Right hindlimb (tissue), 1 donor: Measurements from ENCODE around the gene GCN1.
A peak's percentile ranks its signal among the peaks of the same experiment; 100 is the strongest.

Experiments
- DNase-seq: peaks from one replicate; pipeline ENCODE4 v3.0.0-alpha.2; 2018

Gene GCN1

DNA sequence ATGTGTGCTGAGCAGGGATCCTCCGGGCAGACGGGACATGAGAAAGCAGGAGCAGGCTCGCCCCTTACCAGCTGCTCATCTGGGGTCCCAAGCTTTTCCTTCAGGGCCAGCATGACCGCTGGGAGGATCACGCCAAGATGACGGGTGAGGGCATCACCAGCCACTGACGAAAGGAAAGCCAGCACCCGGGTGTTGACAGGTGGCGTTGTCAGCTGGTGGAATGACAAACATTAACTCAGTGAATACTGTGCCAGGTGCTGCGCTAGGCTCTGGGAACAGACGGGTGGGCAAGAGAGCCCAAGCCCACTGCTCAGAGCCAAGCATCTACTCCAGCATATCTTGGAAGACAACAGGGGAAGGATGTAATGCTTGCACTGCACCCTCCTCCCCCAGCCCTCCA, 56.7 kb downstream of the GCN1 start:
- DNase-seq = no peak

DNA sequence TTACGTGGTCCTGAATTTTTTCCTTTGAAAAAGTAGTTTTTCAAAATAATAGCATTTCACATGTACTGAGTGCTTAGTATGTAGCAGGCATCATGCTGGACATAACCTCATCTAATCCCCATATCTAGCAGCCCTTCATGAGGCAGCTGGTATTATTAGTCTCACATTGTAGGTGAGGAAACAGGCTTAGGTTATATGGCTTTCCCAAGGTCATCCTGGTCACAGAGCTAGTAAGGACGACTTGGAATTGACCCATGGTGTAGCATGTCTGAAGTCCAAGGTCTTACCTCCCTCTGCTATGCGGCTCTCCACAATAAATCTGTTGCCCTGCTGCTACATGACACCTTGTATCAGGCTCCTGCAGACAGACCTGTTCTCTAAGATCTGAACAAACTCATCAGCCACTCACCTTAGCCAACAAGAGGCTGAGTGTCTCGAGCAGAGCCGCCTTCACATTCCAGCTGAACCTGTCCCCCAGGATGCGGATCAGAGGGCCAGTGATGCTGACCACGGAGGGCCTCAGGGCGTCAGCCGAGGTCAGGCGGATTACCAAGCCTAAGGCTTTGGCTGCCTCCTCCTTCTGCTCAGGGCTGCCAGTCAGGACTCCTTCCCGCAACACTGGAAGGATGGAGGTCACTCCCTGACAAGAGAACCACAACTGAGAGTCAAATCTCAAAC, 58.3 kb downstream of the GCN1 start:
- no peak for DNase-seq

DNA sequence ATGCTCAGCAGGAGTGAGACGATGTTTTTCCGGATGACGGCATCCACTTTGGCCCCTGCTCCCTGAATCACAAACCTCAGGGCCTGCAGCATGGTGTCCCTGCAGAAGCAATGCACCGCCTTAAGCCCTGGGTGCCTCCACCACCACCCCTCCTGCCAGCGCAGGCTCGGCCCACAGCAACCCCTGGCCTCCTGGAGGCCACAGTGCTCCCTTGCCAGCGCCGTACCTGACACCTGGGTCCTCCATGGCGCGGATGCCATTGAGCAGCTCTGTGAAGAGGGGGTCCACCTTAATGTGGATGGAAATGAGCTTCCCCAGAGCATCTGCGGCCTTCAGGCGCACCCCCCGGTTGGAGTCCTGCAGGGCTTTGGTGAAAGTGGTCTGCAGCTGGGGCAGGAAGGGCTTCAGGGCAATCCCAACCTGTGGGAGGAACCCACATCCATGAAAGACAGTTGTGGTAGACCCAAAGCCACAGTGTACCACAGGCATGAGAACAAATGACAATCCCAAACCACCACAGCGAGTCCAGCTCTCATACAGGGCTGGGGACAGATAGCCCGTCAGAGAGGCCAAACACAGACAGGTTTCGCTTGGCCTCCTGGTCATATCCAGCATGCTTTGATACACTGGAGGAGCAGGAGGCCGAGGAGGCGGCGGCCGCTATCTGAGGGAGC, 60.1 kb downstream of the GCN1 start:
- no peak for DNase-seq

DNA sequence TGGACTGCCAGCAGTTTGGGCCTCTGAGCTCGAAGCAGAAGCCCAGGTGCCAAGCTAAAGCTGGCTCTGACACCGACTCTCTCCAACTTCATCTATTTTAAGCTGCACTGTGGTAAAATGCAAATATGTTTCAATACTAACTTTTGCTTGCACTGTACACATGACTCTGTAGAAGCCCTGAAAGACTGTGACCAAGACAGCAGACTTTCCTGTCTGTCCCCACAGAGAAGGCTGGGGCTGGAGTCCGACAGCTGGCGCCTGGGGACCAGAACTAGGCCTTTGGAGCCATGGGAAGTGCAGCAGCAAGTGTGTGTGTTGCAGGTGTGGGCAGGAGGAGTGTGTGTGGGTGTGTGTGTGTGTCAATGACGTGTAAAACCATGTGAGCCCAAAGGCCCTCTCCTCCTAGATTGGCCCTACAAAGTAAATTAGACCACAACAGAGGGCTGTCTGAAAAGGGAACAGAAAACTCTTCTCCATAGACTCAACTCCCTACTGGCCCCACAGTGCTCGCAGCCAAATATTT, 61.6 kb downstream of the GCN1 start:
- no peak for DNase-seq

DNA sequence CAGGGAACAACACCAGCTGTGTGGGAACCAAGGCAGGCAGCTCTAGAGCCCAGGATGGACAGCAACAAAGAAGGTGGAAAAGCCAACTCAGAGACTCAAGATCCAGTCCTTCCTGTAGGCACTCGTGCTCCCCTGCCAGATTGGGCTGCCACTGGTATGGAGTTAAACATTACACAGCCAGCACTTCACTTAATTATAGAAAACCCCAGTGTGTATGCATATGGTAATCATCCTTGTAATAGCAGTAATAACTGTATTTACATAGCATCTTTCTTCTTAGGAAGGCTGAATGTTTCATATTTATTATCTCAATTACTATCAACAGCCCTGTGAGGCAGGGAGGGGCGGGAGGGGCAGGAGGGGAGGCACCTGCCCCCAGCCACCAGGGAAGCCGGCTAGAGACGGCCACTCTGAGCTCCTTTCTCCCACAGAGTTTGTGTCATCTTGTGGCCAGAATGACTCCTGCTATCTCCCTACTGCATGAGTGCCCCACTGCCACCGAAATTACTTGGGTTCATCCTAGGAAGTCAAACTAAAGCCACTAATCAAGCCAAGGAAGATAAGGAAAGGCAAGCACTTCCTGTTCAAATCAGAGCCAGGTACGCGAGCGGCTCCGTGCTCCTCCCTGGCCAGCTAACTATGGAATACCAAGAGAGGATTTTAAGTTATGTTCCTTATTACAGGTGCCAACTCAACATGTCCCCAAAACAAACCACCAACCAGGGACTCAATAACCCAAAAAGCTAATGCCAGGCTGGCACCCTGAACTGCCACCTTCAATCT, 62.3 kb downstream of the GCN1 start:
- DNase-seq = no peak

DNA sequence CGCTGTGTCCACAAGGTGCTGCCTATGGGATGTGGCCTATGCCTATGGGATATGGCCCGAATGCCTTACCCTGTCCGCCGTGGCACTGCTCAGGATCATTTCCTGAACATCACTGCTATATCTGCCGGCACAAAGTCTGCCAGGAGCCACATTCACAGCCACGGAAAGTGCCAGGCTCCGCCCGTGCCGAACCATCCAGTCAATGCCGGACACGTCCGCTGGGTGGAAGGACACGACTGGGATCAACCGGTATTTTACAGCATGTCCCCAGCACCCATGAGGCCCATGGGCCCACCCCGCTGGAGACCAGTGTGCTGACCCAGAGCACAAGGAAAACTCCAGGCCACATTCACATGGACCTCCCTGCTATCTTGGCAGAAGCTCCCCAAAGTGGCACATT, 63.4 kb downstream of the GCN1 start:
- no peak for DNase-seq

DNA sequence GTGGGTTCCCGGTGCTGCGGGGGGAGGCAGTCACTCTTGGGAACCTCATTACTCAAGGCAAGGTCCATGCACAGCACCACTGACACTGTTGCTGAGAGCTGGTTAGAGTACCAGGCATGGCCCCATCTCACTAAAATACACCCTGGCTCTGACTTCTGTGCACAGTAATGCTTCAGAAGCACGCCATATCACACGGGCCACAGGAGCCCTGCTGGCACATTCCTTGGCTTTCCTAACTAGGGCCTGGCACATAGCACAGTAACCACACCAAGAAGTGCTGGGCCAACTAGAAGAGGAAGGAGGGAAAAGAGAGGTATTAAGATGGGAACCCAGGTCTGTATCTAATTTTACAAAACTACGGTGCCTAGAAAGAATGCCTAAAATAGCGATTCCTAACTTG, 64.5 kb downstream of the GCN1 start:
- DNase-seq = no peak

DNA sequence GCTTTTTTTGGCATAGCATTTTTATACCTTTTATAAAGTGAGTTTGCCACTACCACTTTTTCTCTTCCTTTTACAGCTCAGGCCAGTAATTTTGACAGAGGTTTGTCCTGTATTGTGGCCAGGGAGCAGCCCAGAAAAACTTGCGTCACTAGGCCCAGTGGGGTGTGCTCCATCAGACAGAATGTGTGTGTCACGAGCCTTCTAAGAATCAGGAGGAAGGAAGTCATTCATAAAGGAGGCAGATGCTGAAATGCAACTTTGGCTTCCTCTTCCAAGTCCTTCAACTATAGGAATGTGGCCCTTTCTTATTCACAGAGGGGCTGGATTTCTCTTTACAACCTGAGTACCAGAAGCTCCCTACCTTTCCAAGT, 67.9 kb downstream of the GCN1 start:
- DNase-seq = no peak

DNA sequence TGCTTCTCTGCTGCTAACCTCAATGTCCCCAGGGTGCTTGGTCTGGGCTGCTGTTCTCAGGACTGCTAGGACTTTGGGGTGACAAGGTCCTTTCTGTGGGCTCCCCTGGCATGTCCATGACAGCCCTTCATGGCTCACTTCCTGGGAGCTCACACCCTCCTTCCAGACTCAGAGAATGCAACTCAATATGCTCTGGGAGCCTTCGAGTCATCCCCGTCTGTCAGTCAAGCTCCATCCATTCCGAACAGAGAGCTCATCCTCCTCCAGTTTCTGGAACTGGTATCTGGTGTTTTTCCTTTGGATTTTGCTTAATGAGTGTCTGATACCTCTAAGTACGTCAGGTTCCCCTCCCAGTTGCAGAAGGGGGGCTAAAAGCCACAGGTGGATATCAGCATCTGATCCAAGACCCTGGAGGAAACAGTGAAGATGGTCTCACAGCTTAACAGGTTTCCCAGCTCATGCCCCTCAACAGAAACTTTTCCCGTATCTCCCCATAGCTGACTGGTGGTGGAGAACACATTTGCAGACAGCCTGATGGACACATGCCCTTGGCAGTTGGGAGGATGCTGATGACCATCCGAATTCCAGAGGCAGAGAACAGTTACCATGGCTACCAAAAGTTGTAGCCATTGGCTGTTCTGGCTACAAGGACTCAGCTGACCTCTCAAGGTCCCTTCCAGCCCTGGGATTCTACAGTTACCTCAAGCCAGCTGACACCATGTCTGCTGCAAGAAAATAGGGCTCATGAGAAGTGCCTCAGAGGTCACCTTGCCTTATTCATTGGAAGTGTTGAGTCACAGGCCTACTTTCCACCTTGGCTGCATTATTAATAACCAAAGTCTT, 68.5 kb downstream of the GCN1 start:
- no peak for DNase-seq

DNA sequence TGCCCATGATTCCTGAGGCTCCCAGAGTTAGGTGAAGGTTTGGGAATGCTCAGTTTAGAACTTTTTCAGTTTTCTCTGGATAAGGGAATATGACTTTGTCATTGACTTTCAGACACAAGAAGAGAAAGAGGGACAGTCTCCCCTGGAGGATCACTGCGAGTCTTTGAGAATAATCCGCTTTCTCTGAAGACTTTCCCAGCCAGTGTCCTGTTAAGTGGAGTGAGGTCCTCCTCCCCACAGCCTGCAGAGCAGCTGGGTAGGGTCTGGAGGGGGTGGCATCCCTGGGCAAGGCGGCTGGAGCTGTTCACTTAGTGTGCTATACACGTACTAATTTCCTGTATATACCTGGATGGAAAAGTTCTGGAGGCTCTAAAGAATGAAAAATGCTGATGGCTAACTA, 69.5 kb downstream of the GCN1 start:
- DNase-seq = no peak

DNA sequence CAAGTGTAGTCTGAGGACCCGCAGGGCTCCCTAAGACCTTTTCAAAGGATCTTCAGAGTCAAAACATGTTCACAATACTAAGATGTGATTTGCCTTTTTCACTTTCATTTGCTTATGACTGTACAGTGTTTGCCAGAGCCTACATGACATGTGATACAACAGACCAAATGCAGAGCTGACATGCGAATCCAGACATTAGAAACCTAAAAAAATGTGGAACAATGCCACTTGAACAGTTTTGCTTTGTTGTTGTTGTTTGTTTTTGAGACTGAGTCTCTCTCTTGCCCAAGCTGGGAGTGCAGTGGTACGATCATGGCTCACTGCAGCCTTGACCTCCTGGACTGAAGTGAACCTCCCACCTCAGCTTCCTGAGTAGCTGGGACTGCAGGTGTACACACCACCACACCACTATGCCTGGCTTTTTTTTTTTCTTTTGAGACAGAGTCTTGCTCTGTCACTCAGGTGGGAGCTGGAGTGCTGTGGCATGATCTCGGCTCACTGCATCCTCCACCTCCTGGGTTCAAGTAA, 72.7 kb downstream of the GCN1 start:
- no peak for DNase-seq

DNA sequence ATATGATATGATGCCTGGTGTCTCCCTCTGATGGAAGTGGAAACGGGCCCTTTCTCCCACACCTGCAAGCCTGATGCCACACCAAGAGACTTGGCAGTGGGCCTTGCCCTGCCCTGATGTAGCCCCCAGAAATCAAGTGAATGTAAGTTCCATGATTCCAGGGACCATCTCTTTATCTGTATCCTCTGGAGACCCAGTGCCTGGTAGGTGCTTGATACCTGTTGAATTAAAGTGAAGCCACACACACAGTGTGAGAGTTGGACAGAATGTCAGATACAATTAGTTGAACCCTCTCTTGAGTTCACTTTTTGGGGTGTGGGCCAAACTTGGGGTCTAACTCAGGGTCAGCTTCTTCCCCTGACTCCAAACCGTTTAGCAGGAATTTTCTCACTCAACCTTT, 73.2 kb downstream of the GCN1 start:
- DNase-seq = no peak

DNA sequence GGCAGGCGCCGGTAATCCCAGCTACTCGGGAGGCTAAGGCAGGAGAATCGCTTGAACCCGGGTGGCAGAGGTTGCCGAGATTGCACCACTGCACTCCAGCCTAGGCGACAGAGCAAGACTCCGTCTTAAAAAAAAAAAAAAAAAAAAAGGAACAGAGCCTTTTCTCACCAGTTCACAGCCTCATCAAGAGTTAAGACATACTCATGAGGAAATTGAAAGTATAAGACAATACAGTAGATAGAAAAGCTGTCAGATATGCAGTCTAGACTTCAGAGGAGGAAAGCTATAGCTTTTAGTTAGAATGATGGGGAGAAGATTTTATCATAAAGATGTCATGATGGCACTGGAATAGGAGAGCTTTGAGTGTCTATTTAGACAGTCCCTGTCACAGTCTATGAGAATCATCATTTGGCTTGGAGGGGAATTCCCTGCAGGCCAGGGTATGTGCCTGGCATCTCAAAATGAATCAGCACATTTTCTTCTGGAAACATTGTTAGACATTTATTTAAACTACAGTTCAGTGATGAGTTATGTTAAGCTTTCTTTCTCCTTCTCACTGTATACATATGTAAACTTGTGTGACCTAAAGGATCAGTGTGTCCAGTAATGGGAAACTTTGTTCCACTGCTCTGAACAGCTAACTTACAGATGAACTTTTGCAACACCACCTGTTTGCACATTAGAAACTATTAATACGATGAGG, 75.1 kb downstream of the GCN1 start:
- DNase-seq = no peak

DNA sequence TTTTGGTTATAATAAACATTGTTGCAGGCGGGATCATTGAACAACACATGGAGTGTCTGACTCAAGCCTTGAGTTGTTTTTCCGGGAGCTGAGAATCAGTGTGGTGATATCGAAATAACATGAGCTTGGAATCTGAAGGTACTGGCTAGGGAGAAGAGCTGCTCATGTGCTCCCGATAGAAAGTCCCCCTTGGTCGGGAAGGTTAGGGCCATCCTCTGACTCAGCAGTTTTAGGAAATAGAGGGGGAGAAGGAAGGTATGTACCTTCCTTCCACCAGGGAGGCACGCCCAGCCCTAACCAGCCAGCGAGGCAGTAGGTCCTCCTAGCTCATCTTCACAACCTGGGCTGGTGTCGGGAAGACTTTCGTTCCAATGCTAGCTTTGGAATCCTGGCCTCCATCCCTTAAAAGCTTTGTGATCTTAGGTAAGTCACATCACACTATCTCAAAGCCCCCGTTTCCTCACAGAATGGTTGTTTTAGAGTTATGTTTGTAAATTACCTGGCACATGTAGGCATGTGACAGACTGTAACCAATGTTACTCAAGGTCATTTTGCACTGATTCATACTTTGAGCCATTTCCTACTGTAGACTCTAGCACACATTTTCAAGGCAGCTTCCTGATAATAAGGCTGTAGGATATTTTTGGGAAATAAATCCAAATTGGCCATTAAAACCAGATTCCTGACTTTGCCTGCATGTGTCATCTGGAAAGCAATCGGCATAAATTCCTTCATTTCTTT, 76.0 kb downstream of the GCN1 start:
- DNase-seq = no peak

DNA sequence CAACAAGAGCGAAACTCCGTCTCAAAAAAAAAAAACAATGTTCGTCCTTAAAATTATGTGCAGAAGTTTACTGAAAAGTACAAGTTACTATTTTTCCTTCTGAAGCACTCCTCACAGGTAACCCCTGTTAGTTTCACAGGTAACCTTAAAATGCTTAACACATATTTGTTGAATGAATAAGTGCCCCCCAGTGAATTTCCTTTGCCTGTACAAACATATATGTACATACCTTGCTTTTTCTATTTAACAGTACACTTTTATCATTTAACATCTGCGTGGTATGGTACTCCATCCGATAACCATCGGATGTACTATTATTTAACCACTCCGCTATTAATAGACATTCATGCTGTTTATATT, 76.6 kb downstream of the GCN1 start:
- DNase-seq = no peak

DNA sequence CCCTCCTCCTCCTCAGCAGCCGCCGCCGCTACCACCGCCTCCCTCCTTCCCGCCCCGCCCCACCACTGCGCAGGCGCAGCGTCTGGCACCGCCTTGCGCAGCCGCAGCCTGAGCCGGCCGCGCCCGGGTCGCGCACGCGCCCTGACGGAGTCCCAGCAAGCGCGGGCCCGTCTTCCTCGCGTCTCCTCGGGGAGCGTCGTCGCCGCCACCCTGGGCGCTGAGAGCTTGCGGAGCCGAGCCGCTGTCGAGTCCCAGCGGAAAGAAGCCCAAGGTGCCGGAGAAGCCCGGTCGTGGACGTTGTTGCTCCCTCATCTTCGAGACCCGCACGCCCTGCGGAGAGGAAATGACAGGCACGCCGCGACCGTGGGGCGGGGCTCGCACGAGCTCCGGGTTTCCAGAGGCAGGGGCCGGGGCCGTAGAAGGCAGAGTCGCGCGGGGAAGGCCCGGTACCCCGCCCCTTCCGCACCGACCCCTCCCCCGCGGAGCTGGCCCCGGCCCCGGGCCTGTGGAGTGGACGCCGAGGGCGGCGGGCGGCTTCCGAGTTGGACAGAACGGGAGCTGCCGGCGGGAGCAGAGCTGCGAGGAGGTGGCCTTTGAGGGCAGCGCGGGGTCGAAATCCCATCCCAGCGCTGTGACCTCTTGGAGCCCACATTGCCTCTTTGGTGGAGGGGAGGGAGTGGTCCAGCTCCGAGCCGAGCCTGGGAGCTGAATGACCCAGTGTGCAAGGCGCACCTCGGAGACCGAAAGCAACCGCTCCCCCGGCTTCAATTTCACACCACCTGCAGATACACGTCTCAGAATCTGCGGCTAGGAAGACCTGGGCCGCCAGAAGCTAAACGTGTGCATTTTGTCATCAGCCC, 77.5 kb downstream of the GCN1 start:
- peak; percentile 97 for DNase-seq

DNA sequence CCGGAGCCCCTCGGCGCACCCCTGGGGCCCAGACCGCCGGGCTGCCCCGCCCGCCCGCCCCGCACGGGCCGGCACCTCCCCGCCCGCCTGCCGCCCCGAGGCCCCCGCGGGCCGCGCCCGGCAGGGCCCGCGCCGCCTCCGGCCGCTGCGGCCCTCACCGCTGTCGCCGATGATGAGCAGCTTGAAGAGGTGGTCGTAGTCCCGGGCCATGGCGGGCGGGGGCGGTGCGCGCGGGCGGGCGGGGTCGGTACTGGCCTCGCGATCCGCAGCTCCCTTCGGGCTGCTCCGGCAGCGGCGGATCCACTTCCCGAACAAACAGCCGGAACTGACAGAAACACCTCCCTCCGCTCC, 78.1 kb downstream of the GCN1 start, which contains the start of gene RAB35:
TSS of gene RAB35 (minus strand) at position 313 of the 351 bp plus-strand sequence. CDS start at position 210, 103 bp downstream.
- no peak for DNase-seq

DNA sequence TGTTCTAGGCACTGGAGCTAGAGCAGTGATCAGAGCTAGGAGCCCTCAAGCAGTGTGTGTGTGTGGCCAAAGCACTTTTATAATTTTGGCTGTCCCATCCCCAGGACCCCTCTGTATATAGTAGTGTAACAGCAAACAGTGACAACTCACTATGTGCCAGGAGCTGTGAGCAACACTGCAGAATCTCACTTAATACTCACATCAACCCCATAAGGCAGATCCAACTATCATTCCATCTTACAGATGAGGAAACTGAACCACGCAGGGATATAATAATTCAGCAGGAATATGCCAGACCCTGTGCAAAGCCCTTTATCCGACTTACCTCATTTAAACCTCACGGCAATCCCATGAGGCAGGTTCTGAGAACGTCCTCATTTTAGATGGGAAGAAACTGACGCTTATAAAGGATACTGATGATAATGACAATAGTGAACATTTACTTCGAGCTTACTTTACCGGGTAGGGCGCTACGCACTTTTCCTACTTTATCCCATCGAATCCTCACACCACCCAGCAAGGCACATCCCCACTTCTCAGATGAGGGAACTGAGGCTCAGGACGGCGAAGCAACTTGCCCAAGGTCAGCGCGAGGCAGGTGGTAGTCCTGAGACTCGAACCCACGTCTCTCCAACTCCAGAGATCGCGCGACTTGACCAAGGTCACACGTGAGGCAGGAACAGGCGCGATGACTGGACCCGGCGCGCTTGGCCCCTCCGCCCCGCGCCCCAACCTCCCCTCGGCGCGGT, 78.6 kb downstream of the GCN1 start:
- no peak for DNase-seq

DNA sequence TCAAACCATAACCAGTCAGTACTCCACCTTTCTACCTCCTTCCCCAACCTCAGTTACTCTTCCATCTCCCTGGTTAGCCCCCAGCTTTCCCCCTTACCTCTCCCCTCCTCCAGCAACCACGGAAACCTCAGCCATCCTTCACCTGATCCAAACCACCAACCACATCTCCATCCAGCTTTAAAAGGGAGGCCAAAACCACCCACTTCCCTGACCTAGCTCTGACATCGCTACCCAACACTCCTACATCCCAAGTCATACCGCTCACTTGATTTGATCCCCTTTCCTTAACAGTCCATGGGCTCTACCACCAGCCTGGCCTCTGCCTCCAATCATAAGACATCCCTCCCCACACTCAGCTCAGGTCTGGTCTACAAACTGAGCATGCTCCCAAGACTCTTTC, 79.4 kb downstream of the GCN1 start:
- no peak for DNase-seq
